ENCODE data around the gene NDUFAF7.

DNA sequence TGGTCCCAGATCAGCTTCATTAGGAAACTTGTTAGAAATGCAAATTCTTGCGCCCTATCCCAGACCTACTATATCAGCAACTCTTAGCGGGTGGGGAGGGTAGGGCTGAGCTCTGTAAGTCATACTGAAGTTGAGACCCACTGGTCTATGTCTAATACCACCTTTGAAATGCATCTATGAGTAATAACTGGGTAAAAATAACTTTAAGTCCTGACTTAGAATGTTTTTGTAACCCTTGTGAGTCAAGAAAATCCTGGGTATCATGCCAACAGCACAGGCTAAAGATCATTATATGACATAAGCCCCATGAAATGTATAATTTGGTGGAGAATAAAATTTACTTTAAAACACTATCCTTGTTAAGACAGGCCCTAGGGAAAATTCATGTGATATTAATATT, 51.7 kb downstream of the NDUFAF7 start:
- TF ChIP-seq, protein P1, sequence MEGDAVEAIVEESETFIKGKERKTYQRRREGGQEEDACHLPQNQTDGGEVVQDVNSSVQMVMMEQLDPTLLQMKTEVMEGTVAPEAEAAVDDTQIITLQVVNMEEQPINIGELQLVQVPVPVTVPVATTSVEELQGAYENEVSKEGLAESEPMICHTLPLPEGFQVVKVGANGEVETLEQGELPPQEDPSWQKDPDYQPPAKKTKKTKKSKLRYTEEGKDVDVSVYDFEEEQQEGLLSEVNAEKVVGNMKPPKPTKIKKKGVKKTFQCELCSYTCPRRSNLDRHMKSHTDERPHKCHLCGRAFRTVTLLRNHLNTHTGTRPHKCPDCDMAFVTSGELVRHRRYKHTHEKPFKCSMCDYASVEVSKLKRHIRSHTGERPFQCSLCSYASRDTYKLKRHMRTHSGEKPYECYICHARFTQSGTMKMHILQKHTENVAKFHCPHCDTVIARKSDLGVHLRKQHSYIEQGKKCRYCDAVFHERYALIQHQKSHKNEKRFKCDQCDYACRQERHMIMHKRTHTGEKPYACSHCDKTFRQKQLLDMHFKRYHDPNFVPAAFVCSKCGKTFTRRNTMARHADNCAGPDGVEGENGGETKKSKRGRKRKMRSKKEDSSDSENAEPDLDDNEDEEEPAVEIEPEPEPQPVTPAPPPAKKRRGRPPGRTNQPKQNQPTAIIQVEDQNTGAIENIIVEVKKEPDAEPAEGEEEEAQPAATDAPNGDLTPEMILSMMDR (conservative IDR thresholded peaks at IDR 0.05; ENCODE audit: low read length): no peak
- TF ChIP-seq EZH2phosphoT487 (IDR thresholded peaks at IDR 0.05; ENCODE audit: borderline replicate concordance): no peak
